Omental fat pad (tissue), 4 donors: ENCODE data around the gene SEMA4D. TPM values are rescaled to one million over a fixed set of nuclear protein-coding genes. Genes with fewer than 3 reads are reported as not detected.
A peak's percentile ranks its signal among the peaks of the same experiment; 100 is the strongest.

Source experiments
- ATAC-seq: fragments of 150-250 bp; one replicate; pipeline ENCODE4 v1.9.1; 2016; ENCODE audit warnings: mild to moderate bottlenecking, moderate library complexity; ENCODE audit not compliant: low FRiP score
- DNase-seq: peaks from one replicate; pipeline ENCODE4 v3.0.0-alpha.2; 2019; ENCODE audit warnings: low spot score
- CTCF ChIP-seq, 3 donors: fragments of 450-650 bp; IDR thresholded peaks; one replicate each; pipeline ENCODE4 v1.5.1; 2016 to 2017; ENCODE audit warnings: antibody characterized with exemption in 3 of 3, mild to moderate bottlenecking in 3 of 3, moderate library complexity in 2 of 3
- total RNA-seq, 4 donors: library from RNA; depleted of rRNA; stranded (reverse); fragments of >200 nt; gene quantifications; one replicate each; pipeline ENCODE4 v1.1.0, GENCODE V29; 2016

SEMA4D gene
- total RNA-seq, 4 donors from 2014 or later = 14.2 to 49.5 (median 18.3) TPM

GRCh38 chr9:89426384-89426961 lies 71.4 kb downstream of the SEMA4D start:
- TF ChIP-seq CTCF (IDR thresholded peaks at IDR 0.05) = no peak
- DNase-seq = no peak
- no peak for ATAC-seq

- ATAC-seq = no peak
- TF ChIP-seq CTCF (IDR thresholded peaks at IDR 0.05) = no peak
- DNase-seq = no peak
Observed at GRCh38 chr9:89425921-89426383, 72.0 kb downstream of the SEMA4D start.

- no peak for DNase-seq
- TF ChIP-seq CTCF (IDR thresholded peaks at IDR 0.05) = no peak
- no peak for ATAC-seq
Observed at GRCh38 chr9:89425024-89425805, 72.7 kb downstream of the SEMA4D start.

GRCh38 chr9:89422151-89422975 lies 75.5 kb downstream of the SEMA4D start:
- no peak for TF ChIP-seq CTCF (IDR thresholded peaks at IDR 0.05)
- ATAC-seq = peak; percentile 85
- DNase-seq = no peak

GRCh38 chr9:89421595-89421994 lies 76.3 kb downstream of the SEMA4D start:
- DNase-seq = peak; percentile 48
- no peak for TF ChIP-seq CTCF (IDR thresholded peaks at IDR 0.05)
- ATAC-seq = no peak

GRCh38 chr9:89420397-89421178 lies 77.3 kb downstream of the SEMA4D start:
- ATAC-seq (no peak), DNase-seq (no peak)
- no peak for TF ChIP-seq CTCF (IDR thresholded peaks at IDR 0.05)
